Keratinocyte (primary cell): ENCODE results near the gene PCSK6. TPM values are rescaled to one million over a fixed set of nuclear protein-coding genes. Genes with fewer than 3 reads are reported as not detected.

ENCODE experiments used
- DNase-seq: peaks from one replicate; pipeline ENCODE4 v3.0.0-alpha.2; 2011; ENCODE audit warnings: low read depth, missing footprints, low spot score
- FAIRE-seq: peaks from 2 replicates; lab custom pipeline; 2011; peaks lifted over from hg19 to GRCh38; lab: Jason Lieb, UNC
- H2AFZ ChIP-seq: 2 replicates; pipeline ENCODE4 v1.6.0; 2012; ENCODE audit warnings: low read length, control low read depth, inconsistent platforms; ENCODE audit not compliant: control insufficient read depth
- H3K27ac ChIP-seq: 2 replicates; pipeline ENCODE4 v1.5.1; 2011; ENCODE audit warnings: low read length; ENCODE audit not compliant: control insufficient read depth, insufficient read depth
- H3K27me3 ChIP-seq: 3 replicates; pipeline ENCODE4 v1.6.0; 2011; ENCODE audit warnings: low read length; ENCODE audit not compliant: control insufficient read depth, insufficient read depth; ENCODE audit errors: extremely low read depth
- H3K36me3 ChIP-seq, 2 experiments: 2 replicates in 1 of 2; 3 replicates in 1 of 2; pipeline ENCODE4 v1.5.1; 2011; ENCODE audit warnings: low read length in 2 of 2, mild to moderate bottlenecking in 1 of 2; ENCODE audit not compliant: control insufficient read depth in 2 of 2, insufficient read depth in 2 of 2; ENCODE audit errors: extremely low read depth in 1 of 2
- H3K4me1 ChIP-seq: 3 replicates; pipeline ENCODE4 v1.5.1; 2011; ENCODE audit warnings: low read length; ENCODE audit not compliant: control insufficient read depth, insufficient read depth; ENCODE audit errors: extremely low read depth
- H3K4me2 ChIP-seq: 3 replicates; pipeline ENCODE4 v1.6.0; 2011; ENCODE audit warnings: low read depth, low read length; ENCODE audit not compliant: control insufficient read depth, insufficient read depth; ENCODE audit errors: extremely low read depth
- H3K4me3 ChIP-seq, 3 experiments: fragments of 200-600 bp in 1 of 3; sonication (generic) in 1 of 3; 2 replicates in 2 of 3; 3 replicates in 1 of 3; pipeline ENCODE4 v1.5.1; 2011 to 2016; ENCODE audit warnings: low read length in 3 of 3, mild to moderate bottlenecking in 3 of 3, control low read depth in 2 of 3, inconsistent platforms in 1 of 3, low read depth in 1 of 3, mixed read lengths in 1 of 3, mixed run types in 1 of 3, moderate library complexity in 1 of 3; ENCODE audit not compliant: control insufficient read depth in 2 of 3, insufficient read depth in 2 of 3; ENCODE audit errors: extremely low read depth in 1 of 3
- H3K79me2 ChIP-seq: 2 replicates; pipeline ENCODE4 v1.6.0; 2012; ENCODE audit warnings: low read length; ENCODE audit not compliant: control insufficient read depth, insufficient read depth
- H3K9ac ChIP-seq: 3 replicates; pipeline ENCODE4 v1.6.0; 2011; ENCODE audit warnings: low read length; ENCODE audit not compliant: control insufficient read depth, insufficient read depth; ENCODE audit errors: extremely low read depth
- H3K9me1 ChIP-seq: 3 replicates; pipeline ENCODE4 v1.6.0; 2011; ENCODE audit warnings: low read length; ENCODE audit not compliant: control insufficient read depth, insufficient read depth; ENCODE audit errors: extremely low read depth
- H3K9me3 ChIP-seq: 2 replicates; pipeline ENCODE4 v1.5.1; 2012; ENCODE audit warnings: low read depth, low read length; ENCODE audit not compliant: control insufficient read depth
- H4K20me1 ChIP-seq: 3 replicates; pipeline ENCODE4 v1.6.0; 2011; ENCODE audit warnings: low read length; ENCODE audit not compliant: control insufficient read depth, insufficient read depth; ENCODE audit errors: extremely low read depth
- CTCF ChIP-seq, 3 experiments: IDR thresholded peaks in 1 of 3; conservative IDR thresholded peaks in 1 of 3; optimal IDR thresholded peaks in 1 of 3; 2 replicates in 2 of 3; 3 replicates in 1 of 3; pipeline versions ENCODE3 to v1.5.1; 2011; ENCODE audit warnings: low read length in 3 of 3, mild to moderate bottlenecking in 3 of 3, moderate library complexity in 2 of 3, control low read depth in 1 of 3, inconsistent platforms in 1 of 3; ENCODE audit not compliant: insufficient read depth in 2 of 3; ENCODE audit errors: extremely low read depth in 1 of 3
- EZH2 ChIP-seq: IDR thresholded peaks from one replicate; pipeline ENCODE4 v1.6.1; 2012; ENCODE audit warnings: inconsistent platforms, mild to moderate bottlenecking, low read length, moderate library complexity
- dilution Hi-C: fragments of 300-500 bp; cut with MboI; formaldehyde crosslinking; loops from one replicate; pipeline ENCODE4 v1.7.0; 2020; ENCODE audit warnings: low sequenced_read_pairs; ENCODE audit not compliant: extremely low pct_ligation_motif_present
- polyA plus RNA-seq, 5 experiments: library from polyadenylated mRNA; depleted of rRNA in 3 of 5; stranded (reverse) in 3 of 5; stranded (forward) in 1 of 5; unstranded in 1 of 5; fragments of >200 nt; gene quantifications; 1 replicate in 1 of 5; 2 replicates in 3 of 5; 3 replicates in 1 of 5; pipeline versions ENCODE4 v1.2.1 to v1.2.3, GENCODE V29; 2011 to 2012; ENCODE audit warnings: missing spikeins in 2 of 5, low read depth in 1 of 5, low replicate concordance in 1 of 5

The PCSK6 gene
- polyA plus RNA-seq, 1 donor (not counting 4 experiments of a cell fraction or from before 2014, with no cell fraction given), result 3.1 TPM

- DNase-seq (no peak), FAIRE-seq (no peak)
- Histone ChIP-seq H3K4me1 (no peaks in the 10 kb centered on the region), H3K36me3 (no peaks in the 10 kb centered on the region), H3K27me3 (peaks cover 6% of the 10 kb centered on the region), H3K9me1 (no peaks in the 10 kb centered on the region), H3K9me3 (no peaks in the 10 kb centered on the region), H3K27ac (no peak overlapping the region), H3K79me2 (no peaks in the 10 kb centered on the region), H2AFZ (no peak overlapping the region), H4K20me1 (no peaks in the 10 kb centered on the region), H3K4me3 (no peak overlapping the region), H3K9ac (no peak overlapping the region), H3K4me2 (no peak overlapping the region)
- dilution Hi-C loops, result no loop called here
- no peak for TF ChIP-seq EZH2
- TF ChIP-seq CTCF (optimal IDR thresholded peaks at IDR 0.05 in 1 of 3, IDR thresholded peaks at IDR 0.05 in 1 of 3, conservative IDR thresholded peaks at IDR 0.05 in 1 of 3; ENCODE audit: extremely low read depth in 1 of 3, insufficient read depth in 2 of 3, low read length in 3 of 3), result no peak
These were observed 48.7 kb upstream of the PCSK6 start for GRCh38 chr15:101538177-101538576.

- DNase-seq, result no peak
- H3K4me1 ChIP-seq, result no peaks in the 10 kb centered on the region
- H3K9ac ChIP-seq, result no peak overlapping the region
- no peaks in the 10 kb centered on the region for H3K9me1 ChIP-seq
- H3K36me3 ChIP-seq, result no peaks in the 10 kb centered on the region
- H3K4me2 ChIP-seq, result no peak overlapping the region
- H3K27ac ChIP-seq, result no peak overlapping the region
- no peak overlapping the region for H3K4me3 ChIP-seq
- peaks cover 5% of the 10 kb centered on the region for H3K27me3 ChIP-seq
- H2AFZ ChIP-seq, result no peak overlapping the region
- TF ChIP-seq EZH2, result no peak
- no peak for TF ChIP-seq CTCF (optimal IDR thresholded peaks at IDR 0.05 in 1 of 3, IDR thresholded peaks at IDR 0.05 in 1 of 3, conservative IDR thresholded peaks at IDR 0.05 in 1 of 3; ENCODE audit: extremely low read depth in 1 of 3, insufficient read depth in 2 of 3, low read length in 3 of 3)
- H4K20me1 ChIP-seq, result no peaks in the 10 kb centered on the region
- no peaks in the 10 kb centered on the region for H3K79me2 ChIP-seq
- no peaks in the 10 kb centered on the region for H3K9me3 ChIP-seq
- dilution Hi-C loops, result no loop called here
- FAIRE-seq, result no peak
These were observed 48.1 kb upstream of the PCSK6 start for GRCh38 chr15:101537483-101538080.
